SK-N-SH (cell line): ENCODE data around the gene PTPRD. TPM values are rescaled to one million over a fixed set of nuclear protein-coding genes. Genes with fewer than 3 reads are reported as not detected.

Source experiments
- CTCF ChIA-PET: fragments of 300-600, 350-600 bp; formaldehyde crosslinking; extraction: SDS; loops from one replicate; lab custom pipeline; 2021; lab: Yijun Ruan, JAX
- POLR2A ChIA-PET: fragments of 350-600 bp; sonication (Branson Sonifier 250); formaldehyde crosslinking; extraction: SDS; loops from one replicate; lab custom pipeline; 2020; ENCODE audit warnings: antibody characterized with exemption, inconsistent platforms; lab: Yijun Ruan, JAX
- DNase-seq: peaks from one replicate; pipeline ENCODE4 v3.0.0; 2012
- H2AFZ ChIP-seq: fragments of 200-600 bp; sonication (generic); 2 replicates; pipeline ENCODE4 v1.8.1; 2016; ENCODE audit warnings: antibody characterized with exemption, mild to moderate bottlenecking, low read depth
- H3F3A ChIP-seq: fragments of 200-600 bp; sonication (generic); replicated peaks from 2 replicates; pipeline ENCODE3; 2016; ENCODE audit warnings: antibody characterized with exemption, mild to moderate bottlenecking; ENCODE audit not compliant: insufficient read depth
- H3K27ac ChIP-seq, 2 experiments: fragments of 200-500 bp in 1 of 2; fragments of 200-600 bp in 1 of 2; sonication (Bioruptor generic) in 1 of 2; sonication (generic), shearing (Covaris generic) in 1 of 2; 2 replicates each; pipeline versions ENCODE4 v1.5.1 to v1.6.1; 2014 to 2016; ENCODE audit warnings: low read depth in 2 of 2, inconsistent platforms in 1 of 2, low read length in 1 of 2, mild to moderate bottlenecking in 1 of 2, mixed read lengths in 1 of 2
- H3K27me3 ChIP-seq: fragments of 200-600 bp; sonication (generic), shearing (Covaris generic); 2 replicates; pipeline ENCODE4 v1.6.1; 2016; ENCODE audit warnings: mixed run types; ENCODE audit not compliant: insufficient read depth
- H3K36me3 ChIP-seq, 2 experiments: fragments of 200-500 bp in 1 of 2; fragments of 200-600 bp in 1 of 2; sonication (Bioruptor generic) in 1 of 2; sonication (generic) in 1 of 2; replicated peaks in 1 of 2; 2 replicates each; pipeline versions ENCODE3 to v1.5.1; 2014 to 2016; ENCODE audit warnings: low read length in 1 of 2, mild to moderate bottlenecking in 1 of 2; ENCODE audit not compliant: insufficient read depth in 2 of 2, control insufficient read depth in 1 of 2
- H3K4me1 ChIP-seq, 2 experiments: fragments of 200-500 bp in 1 of 2; fragments of 200-600 bp in 1 of 2; sonication (Bioruptor generic) in 1 of 2; sonication (generic), shearing (Covaris generic) in 1 of 2; 2 replicates each; pipeline versions ENCODE4 v1.5.1 to v1.6.1; 2014 to 2016; ENCODE audit warnings: low read depth in 1 of 2, low read length in 1 of 2, mixed run types in 1 of 2; ENCODE audit not compliant: insufficient read depth in 2 of 2, control insufficient read depth in 1 of 2
- H3K4me2 ChIP-seq: fragments of 200-600 bp; sonication (generic), shearing (Covaris generic); 2 replicates; pipeline ENCODE4 v1.6.1; 2017; ENCODE audit warnings: mixed run types
- H3K4me3 ChIP-seq, 2 experiments: fragments of 200-500 bp in 1 of 2; fragments of 200-600 bp in 1 of 2; sonication (Bioruptor generic) in 1 of 2; sonication (generic), shearing (Covaris generic) in 1 of 2; 2 replicates each; pipeline versions ENCODE4 v1.5.1 to v1.8.1; 2014 to 2016; ENCODE audit warnings: low read depth in 2 of 2, inconsistent platforms in 1 of 2, low read length in 1 of 2, mild to moderate bottlenecking in 1 of 2, mixed read lengths in 1 of 2, moderate library complexity in 1 of 2
- H3K79me2 ChIP-seq: fragments of 200-600 bp; sonication (generic); 2 replicates; pipeline ENCODE4 v1.8.1; 2017; ENCODE audit warnings: mild to moderate bottlenecking; ENCODE audit not compliant: insufficient read depth
- H3K9ac ChIP-seq: fragments of 200-600 bp; sonication (generic); 2 replicates; pipeline ENCODE4 v1.6.1; 2017; ENCODE audit warnings: mixed run types
- H3K9me2 ChIP-seq: fragments of 200-600 bp; sonication (generic); 2 replicates; pipeline ENCODE4 v1.6.1; 2017; ENCODE audit warnings: mixed run types
- H3K9me3 ChIP-seq: fragments of 200-600 bp; sonication (generic); 2 replicates; pipeline ENCODE4 v1.6.1; 2017; ENCODE audit warnings: mixed run types, mild to moderate bottlenecking, moderate library complexity
- H4K20me1 ChIP-seq: fragments of 200-600 bp; sonication (generic); 2 replicates; pipeline ENCODE4 v1.6.1; 2017; ENCODE audit warnings: mild to moderate bottlenecking, mixed run types; ENCODE audit not compliant: insufficient read depth
- CHD2 ChIP-seq: fragments of 150-350 bp; IDR thresholded peaks from 2 replicates; pipeline ENCODE4 v1.6.1; 2018; ENCODE audit warnings: low read length; ENCODE audit not compliant: partially characterized antibody
- ELF1 ChIP-seq: IDR thresholded peaks from 2 replicates; pipeline ENCODE4 v1.4.0; 2012
- EP300 ChIP-seq, 2 experiments: IDR thresholded peaks; 2 replicates each; pipeline versions ENCODE4 v1.4.0 to v1.6.1; 2012; ENCODE audit warnings: borderline replicate concordance in 1 of 2, low read depth in 1 of 2, low read length in 1 of 2
- EZH2phosphoT487 ChIP-seq: fragments of 200-600 bp; sonication (generic); IDR thresholded peaks from 2 replicates; pipeline ENCODE4 v1.6.1; 2017; ENCODE audit warnings: low read depth, mixed run types, mild to moderate bottlenecking, antibody characterized with exemption, moderate library complexity, borderline replicate concordance
- FOSL2 ChIP-seq: IDR thresholded peaks from 2 replicates; pipeline ENCODE4 v1.4.0; 2012; ENCODE audit warnings: low read depth, mild to moderate bottlenecking, moderate library complexity, borderline replicate concordance
- JUND ChIP-seq: IDR thresholded peaks from 2 replicates; pipeline ENCODE4 v1.4.0; 2012
- MXI1 ChIP-seq: IDR thresholded peaks from 2 replicates; pipeline ENCODE4 v1.6.1; 2012; ENCODE audit warnings: mild to moderate bottlenecking, low read depth, low read length, improper control_type of control experiment
- RAD21 ChIP-seq: IDR thresholded peaks from 2 replicates; pipeline ENCODE4 v1.6.1; 2012; ENCODE audit warnings: mild to moderate bottlenecking, low read length
- REST ChIP-seq: IDR thresholded peaks from 2 replicates; pipeline ENCODE4 v1.6.1; 2012; ENCODE audit warnings: mild to moderate bottlenecking, low read depth, low read length, moderate library complexity
- RFX5 ChIP-seq: IDR thresholded peaks from 2 replicates; pipeline ENCODE4 v1.6.1; 2012; ENCODE audit warnings: mild to moderate bottlenecking, improper control_type of control experiment, low read length
- SIN3A ChIP-seq: IDR thresholded peaks from 2 replicates; pipeline ENCODE4 v1.6.1; 2012; ENCODE audit warnings: low read depth, mild to moderate bottlenecking, low read length, moderate library complexity, borderline replicate concordance
- SMC3 ChIP-seq: IDR thresholded peaks from 2 replicates; pipeline ENCODE4 v1.6.1; 2012; ENCODE audit warnings: low read depth, low read length, improper control_type of control experiment
- TCF12 ChIP-seq: IDR thresholded peaks from 2 replicates; pipeline ENCODE4 v1.4.0; 2012
- TEAD4 ChIP-seq: IDR thresholded peaks from 2 replicates; pipeline ENCODE4 v1.4.0; 2012; ENCODE audit warnings: mild to moderate bottlenecking, borderline replicate concordance; ENCODE audit not compliant: insufficient read depth
- USF1 ChIP-seq: IDR thresholded peaks from 2 replicates; pipeline ENCODE4 v1.4.0; 2012; ENCODE audit warnings: low read depth, borderline replicate concordance
- USF2 ChIP-seq: fragments of 150-350 bp; IDR thresholded peaks from 2 replicates; pipeline ENCODE4 v1.6.1; 2017; ENCODE audit warnings: antibody characterized with exemption, low read length, low read depth, borderline replicate concordance
- WGBS: methylation state at CpG from one replicate; pipeline ENCODE4 v1.1.6; 2017; ENCODE audit warnings: low lambda C conversion rate; 5-methylcytosine and 5-hydroxymethylcytosine counted together
- polyA plus RNA-seq, 3 experiments: library from polyadenylated mRNA; depleted of rRNA; stranded (reverse); fragments of >200 nt; gene quantifications; 2 replicates each; pipeline ENCODE4 v1.2.3, GENCODE V29; 2012

PTPRD gene
- polyA plus RNA-seq, 1 of the 3 experiments (the other 2 are of a cell fraction), result 0.15 TPM

GRCh38 chr9:8732367-8733075 is 1880.3 kb downstream of the PTPRD start:
- no peak overlapping the region for H3K27ac ChIP-seq
- no peak overlapping the region for H3K4me2 ChIP-seq
- H3K9ac ChIP-seq, result no peak overlapping the region
- ChIA-PET POLR2A (no interaction called here), CTCF (no interaction called here)
- no peak overlapping the region for H3K4me3 ChIP-seq
- no peaks in the 10 kb centered on the region for H3K9me3 ChIP-seq
- peaks cover 0 to 3% of the 10 kb centered on the region in 2 experiments; a peak in 1 of 4 replicates for H3K4me1 ChIP-seq
- DNase-seq, result no peak
- no peaks in the 10 kb centered on the region for H3K36me3 ChIP-seq
- WGBS, result 32% methylated on average over 3 of the region's 3 CpGs
- no peak overlapping the region for H2AFZ ChIP-seq
- H3K27me3 ChIP-seq, result no peaks in the 10 kb centered on the region
- no peak for TF ChIP-seq FOSL2
- no peak for TF ChIP-seq TEAD4
- no peak for TF ChIP-seq REST
- TF ChIP-seq TCF12, result no peak
- TF ChIP-seq RAD21, result no peak
- TF ChIP-seq SIN3A, result no peak
- TF ChIP-seq EZH2phosphoT487, result no peak
- TF ChIP-seq SMC3, result no peak
- TF ChIP-seq JUND, result no peak
- H3K9me2 ChIP-seq, result no peaks in the 10 kb centered on the region
- no peaks in the 10 kb centered on the region for H3F3A ChIP-seq
- no peaks in the 10 kb centered on the region for H3K79me2 ChIP-seq
- no peaks in the 10 kb centered on the region for H4K20me1 ChIP-seq

- CTCF ChIA-PET, result interaction anchor here (0.6 to 1.3 kb wide), 2 partner anchors 11 to 108 kb away, joined by 3 to 4 read pairs; no protein-coding TSS in a partner anchor
- Histone ChIP-seq H3K27ac (no peak overlapping the region), H3K9me2 (no peaks in the 10 kb centered on the region), H3K79me2 (no peaks in the 10 kb centered on the region), H3K9me3 (no peaks in the 10 kb centered on the region), H3F3A (no peaks in the 10 kb centered on the region), H4K20me1 (no peaks in the 10 kb centered on the region), H3K27me3 (no peaks in the 10 kb centered on the region), H2AFZ (no peak overlapping the region), H3K36me3 (no peaks in the 10 kb centered on the region), H3K4me3 (no peak overlapping the region), H3K4me1 (no peaks in the 10 kb centered on the region; a peak in 1 of 4 replicates), H3K9ac (no peak overlapping the region), H3K4me2 (no peak overlapping the region)
- no peak for DNase-seq
- WGBS, result 59% methylated on average over 7 of the region's 7 CpGs
- TF ChIP-seq EP300 (IDR thresholded peaks at IDR 0.05; ENCODE audit: borderline replicate concordance in 1 of 2, low read depth in 1 of 2, low read length in 1 of 2) (no peak), MXI1 (no peak), USF2 (no peak), CHD2 (no peak), SMC3 (no peak), FOSL2 (no peak), RFX5 (no peak), ELF1 (no peak), USF1 (no peak)
- POLR2A ChIA-PET, result no interaction called here
Measured at GRCh38 chr9:8730618-8731017, 1882.2 kb downstream of the PTPRD start.
